ENCODE measurements around the gene GPR160.

Gene GPR160

GRCh38 chr3:170024581-170024980 is 13.2 kb upstream of the GPR160 start:
- in situ Hi-C loops (cut with HindIII; ENCODE audit: low sequenced_read_pairs) = no loop called here

DNA sequence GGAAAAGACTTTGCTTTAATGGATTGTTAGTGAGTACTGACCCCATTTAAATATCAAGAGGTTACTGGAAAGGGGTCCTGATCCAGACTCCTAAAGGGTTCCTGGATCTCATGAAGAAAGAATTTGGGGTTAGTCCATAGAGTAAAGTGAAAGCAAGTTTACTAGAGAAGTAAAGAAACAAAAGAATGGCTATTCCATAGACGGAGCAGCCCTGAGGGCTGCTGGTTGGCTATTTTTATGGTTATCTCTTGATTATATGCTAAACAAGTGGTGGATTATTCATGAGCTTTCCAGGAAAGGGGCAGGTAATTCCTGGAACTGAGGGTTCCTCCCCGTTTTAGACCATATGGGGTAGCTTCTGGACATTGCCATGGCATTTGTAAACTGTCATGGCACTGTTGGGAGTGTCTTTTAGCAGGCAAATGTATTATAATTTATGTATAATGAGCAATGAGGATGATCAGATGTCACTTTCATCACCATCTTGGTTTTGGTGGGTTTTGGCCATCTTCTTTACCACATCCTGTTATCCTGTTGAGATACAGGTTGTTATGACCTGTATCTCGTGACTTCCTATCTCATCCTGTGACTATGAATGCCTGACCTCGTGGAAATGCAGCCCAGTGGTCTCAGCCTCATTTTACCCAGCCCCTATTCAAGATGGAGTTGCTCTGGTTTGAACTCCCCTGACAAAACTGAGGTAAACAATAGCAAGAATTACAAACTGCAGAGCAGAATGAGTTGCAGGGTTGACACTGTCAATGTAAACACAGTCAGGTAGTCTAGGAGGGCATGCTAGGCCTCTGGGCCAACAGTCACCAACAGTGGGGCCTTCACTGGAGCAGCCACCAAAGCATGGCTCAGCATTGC is 10.3 kb upstream of the GPR160 start:
- in situ Hi-C loops (cut with HindIII; ENCODE audit: low sequenced_read_pairs) = no loop called here

- in situ Hi-C loops (cut with HindIII; ENCODE audit: low sequenced_read_pairs) = no loop called here
Measured at GRCh38 chr3:170033489-170033888, 4.3 kb upstream of the GPR160 start.

DNA sequence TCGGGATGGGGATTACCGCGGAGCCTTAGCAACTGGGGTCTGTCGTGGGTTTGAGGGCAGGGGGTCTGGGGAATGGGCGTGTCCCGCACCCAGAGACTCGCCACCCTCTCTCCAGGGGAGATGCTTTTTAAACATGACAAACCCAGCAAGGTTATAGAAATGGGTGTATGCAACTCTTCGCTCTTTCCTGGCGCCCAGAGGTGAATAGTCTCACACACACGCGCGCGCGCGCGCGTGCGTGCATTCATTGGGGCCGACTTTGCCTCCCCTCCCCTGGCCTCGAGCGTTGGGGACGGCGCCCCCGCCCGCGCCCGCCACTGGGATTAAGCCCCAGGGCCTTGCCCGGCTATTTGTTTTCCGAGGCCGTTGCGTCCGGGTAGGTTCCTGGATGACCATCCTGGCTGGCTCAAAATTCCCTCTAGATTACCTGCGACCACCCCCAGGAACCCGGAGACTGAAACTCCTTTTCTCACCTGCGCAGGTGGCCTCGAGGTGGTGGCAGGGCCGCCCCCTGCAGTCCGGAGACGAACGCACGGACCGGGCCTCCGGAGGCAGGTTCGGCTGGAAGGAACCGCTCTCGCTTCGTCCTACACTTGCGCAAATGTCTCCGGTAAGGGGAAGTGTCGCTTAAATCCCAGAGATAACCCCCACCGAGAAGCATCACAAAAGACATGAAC is 777 bp downstream of the GPR160 start:
- in situ Hi-C loops (cut with HindIII; ENCODE audit: low sequenced_read_pairs) = no loop called here

- in situ Hi-C loops (cut with HindIII; ENCODE audit: low sequenced_read_pairs) = no loop called here
Measured at GRCh38 chr3:170040418-170040817, 2.6 kb downstream of the GPR160 start.

DNA sequence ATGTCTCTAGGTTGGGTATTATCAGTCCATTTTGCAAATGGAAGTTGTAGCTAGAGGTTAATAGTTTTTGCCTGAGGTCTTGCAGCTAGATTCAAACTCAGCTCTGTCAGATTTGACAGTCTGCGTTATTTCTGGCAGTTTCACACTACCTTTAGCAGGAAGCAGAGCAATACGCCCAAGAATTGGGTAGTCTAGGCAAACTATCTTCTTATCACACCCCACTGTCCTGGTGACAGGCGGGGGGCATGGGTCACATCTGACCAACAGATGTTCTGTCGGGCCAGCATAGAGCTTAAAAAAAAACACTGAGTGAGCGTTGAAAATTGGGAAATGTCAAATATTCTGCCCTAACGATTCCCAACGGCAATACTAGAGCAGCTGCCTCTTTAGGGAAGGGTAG is 5.7 kb downstream of the GPR160 start:
- in situ Hi-C loops (cut with HindIII; ENCODE audit: low sequenced_read_pairs) = no loop called here

DNA sequence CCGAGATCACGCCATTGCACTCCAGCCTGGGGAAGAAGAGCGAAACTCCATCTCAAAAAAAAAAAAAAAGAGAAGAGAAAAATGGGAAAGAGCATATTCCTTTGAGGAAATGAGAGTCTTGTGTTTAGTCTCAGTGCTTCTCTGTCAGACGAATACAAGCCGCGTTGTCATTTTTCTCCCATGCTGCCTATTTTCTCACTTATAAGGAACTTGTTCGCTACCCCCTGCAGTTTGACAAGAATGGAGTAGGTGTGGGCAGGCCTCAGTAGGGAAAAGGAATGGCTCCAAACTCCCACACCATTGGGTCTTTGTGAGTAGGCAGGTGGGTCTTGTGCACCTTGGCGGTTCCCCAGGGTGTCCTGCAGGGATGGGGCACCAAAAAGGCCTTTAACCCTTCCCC is 6.5 kb downstream of the GPR160 start:
- in situ Hi-C loops (cut with HindIII; ENCODE audit: low sequenced_read_pairs) = no loop called here

GRCh38 chr3:170044795-170045244 is 7.0 kb downstream of the GPR160 start:
- in situ Hi-C loops (cut with HindIII; ENCODE audit: low sequenced_read_pairs) = no loop called here

DNA sequence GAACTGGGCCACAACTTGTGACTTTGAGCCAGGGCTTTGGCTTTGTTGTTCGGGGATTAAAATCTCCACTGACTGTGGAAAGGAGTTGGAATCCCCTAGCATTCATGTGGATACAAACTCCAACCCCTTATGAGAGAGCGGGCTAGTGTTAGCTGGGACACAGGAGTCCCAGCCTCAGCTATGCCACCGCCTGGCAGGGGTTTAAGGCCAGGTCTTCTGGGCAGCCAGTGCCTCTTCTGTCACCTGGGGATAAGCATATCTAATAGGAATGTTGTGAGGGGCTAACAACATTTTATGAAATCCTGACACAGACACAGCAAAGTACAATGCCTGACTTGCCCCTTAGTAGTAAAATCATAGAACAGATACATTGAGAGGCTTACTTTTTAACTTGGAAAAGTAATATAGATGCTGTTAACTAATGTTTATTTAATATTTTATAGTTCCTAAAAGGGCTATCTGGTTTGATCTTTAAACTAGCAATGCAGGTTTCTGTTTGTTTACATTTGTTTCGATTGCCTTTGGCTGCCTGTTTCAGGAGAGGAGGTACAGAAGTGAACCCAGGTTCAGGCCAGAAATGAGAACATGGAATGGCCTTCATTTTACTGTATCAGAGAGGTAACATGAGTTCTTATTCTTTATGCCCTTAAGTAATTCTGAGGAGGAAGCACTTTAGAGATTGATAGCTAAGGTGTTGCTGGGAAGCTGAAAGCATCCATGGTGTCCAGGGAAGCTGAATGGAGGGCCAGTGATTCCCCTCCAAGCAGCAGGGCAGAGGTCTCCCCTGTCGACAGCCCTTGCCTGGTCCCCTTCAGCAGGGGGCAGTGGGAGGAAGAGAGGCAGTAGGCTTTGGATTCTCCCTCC is 8.7 kb downstream of the GPR160 start:
- in situ Hi-C loops (cut with HindIII; ENCODE audit: low sequenced_read_pairs) = no loop called here

GRCh38 chr3:170047133-170047404 is 9.3 kb downstream of the GPR160 start:
- in situ Hi-C loops (cut with HindIII; ENCODE audit: low sequenced_read_pairs) = no loop called here

DNA sequence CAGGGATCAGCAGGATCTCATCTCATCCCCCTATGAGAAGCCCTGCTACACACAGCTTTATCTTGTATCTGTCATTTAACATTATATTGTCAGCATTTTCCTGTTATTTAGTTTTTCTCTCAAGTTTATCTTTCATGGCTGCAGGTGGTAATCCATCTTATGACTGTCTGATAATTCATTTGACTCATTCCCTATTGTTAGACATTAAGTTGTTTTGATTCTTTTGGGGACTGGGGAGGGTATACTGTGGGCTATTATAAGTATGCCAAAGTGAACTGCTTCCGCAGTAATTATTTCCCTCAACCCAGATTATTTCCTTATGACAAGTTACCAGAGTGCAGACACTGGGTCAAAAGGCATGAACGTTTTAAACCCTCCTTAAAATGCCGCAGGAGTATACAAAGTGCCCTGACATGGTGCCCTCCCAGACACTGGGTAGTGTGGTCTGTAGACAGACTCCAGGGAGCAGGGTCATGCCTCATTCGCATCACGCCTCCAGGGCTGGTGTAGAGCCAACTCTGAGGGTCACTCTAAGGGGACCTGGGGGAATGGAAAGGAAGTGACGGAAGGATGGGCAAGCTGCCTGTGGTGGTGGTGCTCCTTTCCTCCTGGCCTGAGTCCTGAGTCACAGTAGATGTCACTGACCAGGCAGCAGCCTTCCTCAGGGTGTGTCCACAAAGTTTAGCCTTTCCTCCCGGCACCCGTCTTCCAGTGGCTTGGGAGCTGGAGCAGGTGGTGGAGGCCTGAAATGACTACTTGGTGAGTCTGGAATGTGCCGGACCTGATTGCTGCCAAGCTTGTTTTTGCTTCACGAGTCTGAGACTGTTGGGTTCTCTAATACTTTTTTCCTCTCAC is 11.6 kb downstream of the GPR160 start:
- in situ Hi-C loops (cut with HindIII; ENCODE audit: low sequenced_read_pairs) = no loop called here

DNA sequence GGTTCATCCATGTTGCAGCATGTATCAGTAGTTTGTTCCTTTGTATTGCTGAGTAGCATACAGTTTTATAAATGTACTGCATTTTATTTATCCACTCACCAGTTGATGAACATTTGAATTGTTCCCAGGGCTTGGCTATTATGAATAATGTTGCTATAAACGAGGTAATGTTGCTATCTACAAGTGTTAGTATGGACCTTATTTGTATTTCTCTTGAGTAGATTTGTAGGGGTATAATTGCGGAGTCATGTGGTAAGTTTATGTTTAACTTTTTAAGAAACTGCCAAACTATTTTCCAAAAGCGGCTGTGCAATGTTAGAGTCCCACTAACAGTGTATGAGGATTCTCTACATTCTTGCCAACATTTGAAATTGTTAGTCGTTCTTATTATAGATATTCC is 13.0 kb downstream of the GPR160 start:
- in situ Hi-C loops (cut with HindIII; ENCODE audit: low sequenced_read_pairs) = no loop called here

GRCh38 chr3:170052398-170052797 is 14.6 kb downstream of the GPR160 start:
- in situ Hi-C loops (cut with HindIII; ENCODE audit: low sequenced_read_pairs) = no loop called here

DNA sequence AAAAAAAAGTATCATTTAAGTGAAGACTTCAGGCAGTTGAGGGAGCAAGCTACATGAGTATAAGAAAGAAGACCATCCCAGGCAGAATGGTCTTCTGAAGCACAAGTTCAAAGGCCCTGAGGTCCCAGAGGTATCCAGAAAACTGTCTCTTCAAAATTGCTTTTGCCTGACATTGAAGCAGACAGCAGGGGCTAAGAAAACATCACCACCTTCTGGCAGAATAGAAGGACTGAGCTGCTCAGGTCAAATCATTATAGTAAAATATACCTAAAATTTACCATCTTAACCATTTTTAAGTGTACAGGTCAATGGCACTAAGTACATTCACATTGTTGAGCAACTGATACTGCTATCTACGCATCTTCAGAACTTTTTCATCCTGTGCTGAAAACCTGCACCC is 16.4 kb downstream of the GPR160 start:
- in situ Hi-C loops (cut with HindIII; ENCODE audit: low sequenced_read_pairs) = no loop called here

DNA sequence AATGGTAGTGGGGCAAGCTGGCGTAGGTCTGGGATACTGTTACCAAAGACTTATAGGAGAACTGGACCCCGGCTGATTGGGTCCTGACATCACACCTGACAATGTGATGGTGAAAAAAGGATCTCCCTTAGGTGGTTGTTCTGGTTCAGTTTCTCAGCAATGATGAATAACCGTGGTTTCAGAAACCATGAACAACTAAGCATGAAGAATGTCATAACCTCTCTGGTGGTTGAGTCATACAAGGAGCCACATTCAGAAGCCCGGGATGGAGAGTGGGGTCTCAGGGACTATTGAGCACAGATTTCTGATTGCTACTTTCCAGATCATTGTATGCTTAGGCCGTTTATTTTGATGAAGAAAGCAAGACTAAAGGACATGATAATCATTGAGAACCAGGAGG is 17.4 kb downstream of the GPR160 start:
- in situ Hi-C loops (cut with HindIII; ENCODE audit: low sequenced_read_pairs) = no loop called here

DNA sequence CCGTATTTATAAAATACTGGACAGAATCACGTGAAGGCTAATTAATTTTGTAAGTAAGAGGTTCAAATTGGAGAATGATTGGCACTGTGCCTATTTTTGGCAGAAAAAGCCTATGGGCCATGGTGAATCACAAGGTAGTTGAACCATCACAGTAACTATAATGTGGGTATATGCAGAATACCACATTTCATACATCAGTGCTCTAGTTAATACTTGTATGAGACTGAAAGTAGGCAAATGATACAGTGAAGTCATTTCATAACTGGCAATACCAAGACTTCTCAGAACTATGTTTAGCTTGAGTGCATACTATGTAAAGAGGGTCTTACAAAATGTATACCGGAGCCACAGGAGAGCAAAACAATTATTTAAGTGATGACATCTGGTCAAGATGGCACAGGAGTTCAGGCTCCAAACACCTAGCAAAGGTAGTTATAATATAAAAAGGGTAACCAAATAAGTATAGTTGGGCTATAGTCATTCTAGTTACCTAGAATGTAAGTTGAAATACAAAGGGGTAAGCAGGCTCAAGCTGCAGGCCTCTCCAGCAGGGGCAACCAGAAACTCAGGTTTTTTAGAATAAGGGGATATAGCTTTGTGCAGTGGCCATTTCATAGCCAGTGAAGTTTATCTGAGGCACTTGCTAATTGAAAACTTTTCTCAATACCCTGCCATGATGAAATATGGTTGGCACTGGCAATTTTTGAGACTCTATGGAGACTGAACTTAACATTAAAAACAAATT is 19.1 kb downstream of the GPR160 start:
- in situ Hi-C loops (cut with HindIII; ENCODE audit: low sequenced_read_pairs) = no loop called here

DNA sequence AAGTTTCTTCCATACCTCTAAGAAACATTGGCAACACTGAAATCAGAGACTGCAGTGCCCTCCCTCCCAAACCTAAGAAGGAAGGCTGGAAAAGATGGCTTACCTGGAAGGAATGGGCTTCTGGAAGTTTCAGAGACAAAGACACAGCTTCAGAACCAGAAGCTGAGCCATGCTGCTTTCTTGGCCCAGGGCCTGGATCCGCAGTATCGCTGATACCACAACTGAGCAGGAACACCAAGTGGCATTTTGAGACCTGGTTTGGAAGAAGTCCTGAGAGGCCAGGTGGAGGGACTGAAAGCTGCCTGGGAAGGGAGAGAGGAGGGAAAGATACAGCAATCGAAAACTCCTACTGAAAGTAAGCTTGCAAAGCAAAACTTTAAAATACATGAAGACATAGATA is 19.8 kb downstream of the GPR160 start:
- in situ Hi-C loops (cut with HindIII; ENCODE audit: low sequenced_read_pairs) = no loop called here

DNA sequence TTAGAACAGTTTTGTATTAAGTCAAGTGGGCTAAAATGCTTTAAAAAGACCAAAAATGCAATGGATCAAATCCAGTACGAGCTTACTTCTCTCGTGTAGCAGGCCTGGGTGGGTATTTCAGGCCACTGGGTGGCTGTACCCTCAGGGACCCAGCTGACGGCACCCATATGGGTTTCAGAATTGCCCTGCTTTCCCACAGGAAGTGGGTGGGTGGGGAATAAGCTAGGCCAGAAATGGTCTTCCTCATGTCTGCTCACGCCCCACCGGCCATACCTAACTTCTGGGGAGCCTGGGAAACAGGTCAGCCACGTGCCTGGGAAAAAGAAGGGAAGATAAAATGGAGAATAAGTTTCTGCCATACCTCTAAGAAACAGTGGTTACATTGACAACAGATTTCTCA is 20.3 kb downstream of the GPR160 start:
- in situ Hi-C loops (cut with HindIII; ENCODE audit: low sequenced_read_pairs) = no loop called here

DNA sequence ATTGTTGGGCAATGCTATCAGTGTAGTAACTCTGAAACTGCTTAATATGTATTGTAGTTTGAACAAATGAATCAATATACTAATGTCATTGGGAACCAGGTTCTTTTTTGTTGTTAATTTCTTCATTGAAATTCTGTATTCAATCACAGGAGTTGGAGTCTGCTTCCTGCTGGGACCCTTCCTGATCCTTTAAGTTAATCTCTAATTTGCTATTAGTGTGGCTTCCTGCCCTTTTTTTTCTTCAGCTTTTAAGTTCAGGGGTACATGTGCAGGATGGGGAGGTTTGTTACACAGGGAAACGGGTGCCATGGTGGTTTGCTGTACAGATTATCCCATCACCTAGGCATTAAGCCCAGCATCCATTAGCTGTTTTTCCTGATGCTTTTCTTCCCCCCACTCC is 21.7 kb downstream of the GPR160 start:
- in situ Hi-C loops (cut with HindIII; ENCODE audit: low sequenced_read_pairs) = no loop called here

DNA sequence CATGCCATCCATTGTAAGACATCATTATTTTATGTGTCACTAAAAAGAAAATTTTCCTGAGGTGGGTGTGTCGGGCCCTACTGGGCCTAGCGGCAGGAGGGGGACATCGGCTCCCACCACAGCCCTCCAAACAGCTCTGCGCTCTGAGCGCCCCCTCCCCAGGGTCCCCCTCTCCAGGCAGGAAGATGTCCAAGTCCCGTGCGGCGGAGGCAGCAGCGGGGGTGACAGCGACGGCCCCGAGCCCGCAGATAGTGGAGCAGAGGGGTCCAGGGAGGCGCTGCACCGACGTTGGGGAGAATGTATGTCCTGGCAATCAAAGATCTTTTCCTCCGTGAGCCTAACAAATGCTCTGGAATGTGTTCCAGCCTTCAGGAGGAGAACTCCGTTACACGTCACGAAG is 24.3 kb downstream of the GPR160 start:
- in situ Hi-C loops (cut with HindIII; ENCODE audit: low sequenced_read_pairs) = no loop called here

All from DLD1 (cell line).